GM12891 (cell line): ENCODE data around the gene NKRF.

Source experiments
- POLR2A ChIP-seq: IDR thresholded peaks from 2 replicates; pipeline ENCODE4 v1.6.1; 2011; ENCODE audit warnings: low read depth, low read length, control low read depth
- POLR2AphosphoS5 ChIP-seq: IDR thresholded peaks from 2 replicates; pipeline ENCODE4 v1.6.1; 2011; ENCODE audit warnings: low read depth, low read length, control low read depth

- no peak for TF ChIP-seq POLR2A
- no peak for TF ChIP-seq POLR2AphosphoS5
Observed at GRCh38 chrX:119618439-119618838, 12.2 kb upstream of the NKRF start.
